Fibroblast of lung (primary cell): ENCODE measurements around the gene PIK3R3. TPM values are rescaled to one million over a fixed set of nuclear protein-coding genes. Genes with fewer than 3 reads are reported as not detected.

Source experiments
- DNase-seq, 2 donors: peaks; one replicate each; pipeline versions ENCODE4 v3.0.0 to v3.0.0-alpha.2; 2010; ENCODE audit warnings: low read depth in 2 of 2
- H2AFZ ChIP-seq: 2 replicates; pipeline ENCODE4 v1.5.1; 2012; ENCODE audit warnings: low read length, control low read depth, inconsistent platforms
- H3K27ac ChIP-seq: 2 replicates; pipeline ENCODE4 v1.5.1; 2011; ENCODE audit warnings: low read length, control low read depth; ENCODE audit not compliant: insufficient read depth
- H3K27me3 ChIP-seq: 2 replicates; pipeline ENCODE4 v1.5.1; 2011; ENCODE audit warnings: mild to moderate bottlenecking, low read length; ENCODE audit not compliant: control insufficient read depth, insufficient read depth
- H3K36me3 ChIP-seq: 2 replicates; pipeline ENCODE4 v1.5.1; 2011; ENCODE audit warnings: low read length; ENCODE audit not compliant: control insufficient read depth, insufficient read depth
- H3K4me1 ChIP-seq: 2 replicates; pipeline ENCODE4 v1.5.1; 2011; ENCODE audit warnings: low read length; ENCODE audit not compliant: control insufficient read depth, insufficient read depth; ENCODE audit errors: extremely low read depth
- H3K4me2 ChIP-seq: 2 replicates; pipeline ENCODE4 v1.5.1; 2011; ENCODE audit warnings: low read length, control low read depth; ENCODE audit not compliant: insufficient read depth; ENCODE audit errors: extremely low read depth
- H3K4me3 ChIP-seq, 4 experiments: fragments of 200-600 bp in 1 of 4; sonication (generic) in 1 of 4; replicated peaks in 1 of 4; 2 replicates each; pipeline ENCODE4 v1.5.1; 2011 to 2016; ENCODE audit warnings: low read length in 4 of 4, low read depth in 3 of 4, mild to moderate bottlenecking in 3 of 4, control low read depth in 2 of 4, inconsistent platforms in 1 of 4, mixed read lengths in 1 of 4; ENCODE audit not compliant: insufficient read depth in 1 of 4; ENCODE audit errors: control extremely low read depth in 1 of 4
- H3K79me2 ChIP-seq: 2 replicates; pipeline ENCODE4 v1.5.1; 2012; ENCODE audit warnings: mild to moderate bottlenecking, low read length, inconsistent platforms; ENCODE audit not compliant: control insufficient read depth, insufficient read depth
- H3K9ac ChIP-seq: 2 replicates; pipeline ENCODE4 v1.5.1; 2011; ENCODE audit warnings: mild to moderate bottlenecking, low read length, control low read depth; ENCODE audit not compliant: insufficient read depth
- H3K9me3 ChIP-seq: 2 replicates; pipeline ENCODE4 v1.5.1; 2012; ENCODE audit warnings: low read depth, low read length; ENCODE audit not compliant: control insufficient read depth, insufficient read depth
- H4K20me1 ChIP-seq: 2 replicates; pipeline ENCODE4 v1.5.1; 2011; ENCODE audit warnings: low read length; ENCODE audit not compliant: control insufficient read depth, insufficient read depth; ENCODE audit errors: extremely low read depth
- EZH2 ChIP-seq: IDR thresholded peaks from 2 replicates; pipeline ENCODE4 v1.5.1; 2012; ENCODE audit warnings: low read length, control low read depth, mild to moderate bottlenecking; ENCODE audit errors: missing control alignments
- polyA plus RNA-seq, 2 donors: library from polyadenylated mRNA; depleted of rRNA in 1 of 2; stranded (reverse) in 1 of 2; unstranded in 1 of 2; fragments of >200 nt; gene quantifications; 2 replicates each; pipeline ENCODE4 v1.2.1, GENCODE V29; 2011 to 2012; ENCODE audit warnings: missing spikeins in 1 of 2
- total RNA-seq: library from RNA; depleted of rRNA; stranded (reverse); fragments of >200 nt; gene quantifications from 2 replicates; pipeline ENCODE4 v1.2.1, GENCODE V29; 2014
- TF ChIP-seq, protein P1 (sequence below), 2 donors: IDR thresholded peaks in 1 of 2; conservative IDR thresholded peaks in 1 of 2; 1 replicate in 1 of 2; 2 replicates in 1 of 2; pipeline ENCODE4 v1.5.1; 2011 to 2012; ENCODE audit warnings: low read length in 2 of 2, control low read depth in 1 of 2, inconsistent platforms in 1 of 2, low read depth in 1 of 2, mild to moderate bottlenecking in 1 of 2

Gene PIK3R3
- total and polyA plus RNA-seq, 2 donors (not counting 1 experiment from before 2014, with no cell fraction given), result 3.3 to 4.1 TPM

GRCh38 chr1:45999507-45999906, 132.9 kb downstream of the PIK3R3 start:
- Histone ChIP-seq H3K4me1 (no peaks in the 10 kb centered on the region), H3K79me2 (no peaks in the 10 kb centered on the region), H4K20me1 (no peaks in the 10 kb centered on the region), H3K4me3 (no peak overlapping the region), H3K9me3 (no peaks in the 10 kb centered on the region), H3K27ac (no peak overlapping the region), H3K9ac (no peak overlapping the region), H2AFZ (no peak overlapping the region), H3K36me3 (no peaks in the 10 kb centered on the region), H3K4me2 (no peak overlapping the region), H3K27me3 (no peaks in the 10 kb centered on the region)
- DNase-seq, result no peak
- no peak for TF ChIP-seq EZH2
- TF ChIP-seq, protein P1, sequence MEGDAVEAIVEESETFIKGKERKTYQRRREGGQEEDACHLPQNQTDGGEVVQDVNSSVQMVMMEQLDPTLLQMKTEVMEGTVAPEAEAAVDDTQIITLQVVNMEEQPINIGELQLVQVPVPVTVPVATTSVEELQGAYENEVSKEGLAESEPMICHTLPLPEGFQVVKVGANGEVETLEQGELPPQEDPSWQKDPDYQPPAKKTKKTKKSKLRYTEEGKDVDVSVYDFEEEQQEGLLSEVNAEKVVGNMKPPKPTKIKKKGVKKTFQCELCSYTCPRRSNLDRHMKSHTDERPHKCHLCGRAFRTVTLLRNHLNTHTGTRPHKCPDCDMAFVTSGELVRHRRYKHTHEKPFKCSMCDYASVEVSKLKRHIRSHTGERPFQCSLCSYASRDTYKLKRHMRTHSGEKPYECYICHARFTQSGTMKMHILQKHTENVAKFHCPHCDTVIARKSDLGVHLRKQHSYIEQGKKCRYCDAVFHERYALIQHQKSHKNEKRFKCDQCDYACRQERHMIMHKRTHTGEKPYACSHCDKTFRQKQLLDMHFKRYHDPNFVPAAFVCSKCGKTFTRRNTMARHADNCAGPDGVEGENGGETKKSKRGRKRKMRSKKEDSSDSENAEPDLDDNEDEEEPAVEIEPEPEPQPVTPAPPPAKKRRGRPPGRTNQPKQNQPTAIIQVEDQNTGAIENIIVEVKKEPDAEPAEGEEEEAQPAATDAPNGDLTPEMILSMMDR (conservative IDR thresholded peaks at IDR 0.05 in 1 of 2, IDR thresholded peaks at IDR 0.05 in 1 of 2; ENCODE audit: low read depth in 1 of 2, low read length in 2 of 2), result no peak

DNA sequence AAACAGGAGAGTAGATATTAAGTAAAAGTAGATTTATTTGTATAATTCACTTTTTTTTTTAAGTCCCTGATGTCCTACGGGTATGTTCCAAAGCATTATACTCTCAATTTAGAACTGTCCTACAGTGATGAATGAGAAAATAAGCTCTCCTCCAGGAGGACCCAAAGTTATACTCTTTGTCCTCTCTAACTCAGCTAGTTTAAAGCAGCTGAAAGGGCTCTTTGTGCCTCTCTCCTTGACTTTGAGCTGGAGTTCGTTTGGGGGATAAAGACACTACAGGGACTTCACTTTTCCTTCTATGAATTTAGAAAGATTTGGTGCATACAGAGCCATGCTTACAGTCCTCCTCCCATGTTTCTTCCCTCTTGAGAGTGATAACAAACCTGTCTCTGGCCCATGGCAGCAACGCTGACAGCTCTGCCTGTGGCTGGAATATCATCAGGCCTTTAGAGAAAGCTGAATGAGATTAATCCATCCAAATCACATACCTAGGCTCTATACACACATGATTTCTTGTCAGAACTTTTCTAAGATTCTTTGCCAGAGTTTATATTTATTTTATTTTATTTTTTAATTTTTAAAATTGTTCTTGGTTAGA, 134.3 kb downstream of the PIK3R3 start:
- H4K20me1 ChIP-seq, result no peaks in the 10 kb centered on the region
- H3K9ac ChIP-seq, result no peak overlapping the region
- TF ChIP-seq EZH2, result no peak
- TF ChIP-seq, protein P1 (conservative IDR thresholded peaks at IDR 0.05 in 1 of 2, IDR thresholded peaks at IDR 0.05 in 1 of 2; ENCODE audit: low read depth in 1 of 2, low read length in 2 of 2), result no peak
- H3K4me2 ChIP-seq, result no peak overlapping the region
- H3K79me2 ChIP-seq, result no peaks in the 10 kb centered on the region
- H3K27ac ChIP-seq, result no peak overlapping the region
- DNase-seq, result no peak
- H3K36me3 ChIP-seq, result no peaks in the 10 kb centered on the region
- no peaks in the 10 kb centered on the region for H3K9me3 ChIP-seq
- H3K27me3 ChIP-seq, result no peaks in the 10 kb centered on the region
- no peaks in the 10 kb centered on the region for H3K4me1 ChIP-seq
- H2AFZ ChIP-seq, result no peak overlapping the region
- H3K4me3 ChIP-seq, result no peak overlapping the region

DNA sequence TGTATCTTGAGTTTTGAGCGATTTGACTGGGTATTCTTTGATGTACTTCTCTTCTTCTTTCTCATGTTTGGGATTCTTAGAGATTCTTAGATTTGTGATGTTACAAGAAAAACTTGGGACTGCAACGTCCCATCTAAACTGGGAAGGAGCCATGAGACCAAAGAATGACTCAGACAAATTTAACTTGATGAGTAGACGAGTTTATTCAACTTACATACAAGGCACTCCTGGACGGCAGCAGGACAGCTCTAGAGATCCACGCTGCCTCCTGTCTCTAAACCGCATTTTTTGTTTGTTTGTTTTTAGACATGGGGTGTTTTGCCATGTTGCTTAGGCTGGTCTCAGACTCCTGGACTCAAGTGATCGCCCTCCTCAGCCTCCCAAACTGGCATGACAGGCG, 137.1 kb downstream of the PIK3R3 start:
- Histone ChIP-seq H3K4me3 (no peak overlapping the region), H4K20me1 (no peaks in the 10 kb centered on the region), H2AFZ (no peak overlapping the region), H3K79me2 (no peaks in the 10 kb centered on the region), H3K9me3 (no peaks in the 10 kb centered on the region), H3K4me2 (no peak overlapping the region), H3K27me3 (no peaks in the 10 kb centered on the region), H3K9ac (no peak overlapping the region), H3K4me1 (no peaks in the 10 kb centered on the region), H3K36me3 (no peaks in the 10 kb centered on the region), H3K27ac (no peak overlapping the region)
- peak; percentile 4 to 50 for DNase-seq
- no peak for TF ChIP-seq EZH2
- TF ChIP-seq, protein P1 (conservative IDR thresholded peaks at IDR 0.05 in 1 of 2, IDR thresholded peaks at IDR 0.05 in 1 of 2; ENCODE audit: low read depth in 1 of 2, low read length in 2 of 2), result no peak
